ENCODE results near the gene SMCO2.

SMCO2 gene

DNA sequence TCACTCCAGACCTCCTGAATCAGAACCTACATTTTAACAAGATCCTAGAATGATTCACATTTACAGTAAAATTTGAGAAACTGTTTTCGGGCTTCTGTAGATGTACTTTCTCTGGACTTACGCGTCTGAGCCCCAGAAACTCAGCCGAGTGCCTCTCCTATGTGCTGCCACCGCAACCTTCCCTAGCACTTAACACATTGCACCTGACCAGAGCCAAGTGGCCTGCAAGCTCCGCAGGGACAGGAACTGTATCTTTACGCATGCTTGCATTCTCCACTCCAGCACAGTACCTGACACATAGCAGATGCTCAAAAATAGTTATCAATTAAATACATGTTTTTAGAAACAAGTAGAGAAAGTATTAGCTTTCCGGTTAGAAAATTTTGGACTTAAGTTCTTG, 1.2 kb downstream of the SMCO2 start:
- no peak for TF ChIP-seq RAD21 (IDR thresholded peaks at IDR 0.05; ENCODE audit: low read depth)
- TF ChIP-seq TCF12 (IDR thresholded peaks at IDR 0.05; ENCODE audit: low read depth) = no peak
- TF ChIP-seq, protein P1, sequence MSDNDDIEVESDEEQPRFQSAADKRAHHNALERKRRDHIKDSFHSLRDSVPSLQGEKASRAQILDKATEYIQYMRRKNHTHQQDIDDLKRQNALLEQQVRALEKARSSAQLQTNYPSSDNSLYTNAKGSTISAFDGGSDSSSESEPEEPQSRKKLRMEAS (IDR thresholded peaks at IDR 0.05) = no peak
- TF ChIP-seq CEBPB (IDR thresholded peaks at IDR 0.05) = no peak
- TF ChIP-seq YY1 (IDR thresholded peaks at IDR 0.05; ENCODE audit: low read depth) = no peak
- no peak for TF ChIP-seq USF1 (IDR thresholded peaks at IDR 0.05)
- TF ChIP-seq ZBTB7A (IDR thresholded peaks at IDR 0.05; ENCODE audit: low read depth) = no peak
- no peak for TF ChIP-seq NFIC (IDR thresholded peaks at IDR 0.05)
- TF ChIP-seq TEAD4 (IDR thresholded peaks at IDR 0.05) = no peak
- TF ChIP-seq EGR1 (IDR thresholded peaks at IDR 0.05) = no peak
- TF ChIP-seq, protein P2, sequence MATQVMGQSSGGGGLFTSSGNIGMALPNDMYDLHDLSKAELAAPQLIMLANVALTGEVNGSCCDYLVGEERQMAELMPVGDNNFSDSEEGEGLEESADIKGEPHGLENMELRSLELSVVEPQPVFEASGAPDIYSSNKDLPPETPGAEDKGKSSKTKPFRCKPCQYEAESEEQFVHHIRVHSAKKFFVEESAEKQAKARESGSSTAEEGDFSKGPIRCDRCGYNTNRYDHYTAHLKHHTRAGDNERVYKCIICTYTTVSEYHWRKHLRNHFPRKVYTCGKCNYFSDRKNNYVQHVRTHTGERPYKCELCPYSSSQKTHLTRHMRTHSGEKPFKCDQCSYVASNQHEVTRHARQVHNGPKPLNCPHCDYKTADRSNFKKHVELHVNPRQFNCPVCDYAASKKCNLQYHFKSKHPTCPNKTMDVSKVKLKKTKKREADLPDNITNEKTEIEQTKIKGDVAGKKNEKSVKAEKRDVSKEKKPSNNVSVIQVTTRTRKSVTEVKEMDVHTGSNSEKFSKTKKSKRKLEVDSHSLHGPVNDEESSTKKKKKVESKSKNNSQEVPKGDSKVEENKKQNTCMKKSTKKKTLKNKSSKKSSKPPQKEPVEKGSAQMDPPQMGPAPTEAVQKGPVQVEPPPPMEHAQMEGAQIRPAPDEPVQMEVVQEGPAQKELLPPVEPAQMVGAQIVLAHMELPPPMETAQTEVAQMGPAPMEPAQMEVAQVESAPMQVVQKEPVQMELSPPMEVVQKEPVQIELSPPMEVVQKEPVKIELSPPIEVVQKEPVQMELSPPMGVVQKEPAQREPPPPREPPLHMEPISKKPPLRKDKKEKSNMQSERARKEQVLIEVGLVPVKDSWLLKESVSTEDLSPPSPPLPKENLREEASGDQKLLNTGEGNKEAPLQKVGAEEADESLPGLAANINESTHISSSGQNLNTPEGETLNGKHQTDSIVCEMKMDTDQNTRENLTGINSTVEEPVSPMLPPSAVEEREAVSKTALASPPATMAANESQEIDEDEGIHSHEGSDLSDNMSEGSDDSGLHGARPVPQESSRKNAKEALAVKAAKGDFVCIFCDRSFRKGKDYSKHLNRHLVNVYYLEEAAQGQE (IDR thresholded peaks at IDR 0.05; ENCODE audit: low read depth) = no peak
- no peak for TF ChIP-seq TAF1 (IDR thresholded peaks at IDR 0.05; ENCODE audit: low read depth)
- TF ChIP-seq FOXM1 (IDR thresholded peaks at IDR 0.05; ENCODE audit: borderline replicate concordance, low read depth) = no peak

- TF ChIP-seq CREB1 (IDR thresholded peaks at IDR 0.05; ENCODE audit: low read depth) (no peak), TEAD4 (IDR thresholded peaks at IDR 0.05) (no peak), TAF1 (IDR thresholded peaks at IDR 0.05; ENCODE audit: low read depth) (no peak), USF1 (IDR thresholded peaks at IDR 0.05) (no peak), FOXM1 (IDR thresholded peaks at IDR 0.05; ENCODE audit: borderline replicate concordance, low read depth) (no peak), EP300 (IDR thresholded peaks at IDR 0.05; ENCODE audit: borderline replicate concordance) (no peak), NFIC (IDR thresholded peaks at IDR 0.05) (no peak), RAD21 (IDR thresholded peaks at IDR 0.05; ENCODE audit: low read depth) (no peak), EGR1 (IDR thresholded peaks at IDR 0.05) (no peak), YY1 (IDR thresholded peaks at IDR 0.05; ENCODE audit: low read depth) (no peak), TCF12 (IDR thresholded peaks at IDR 0.05; ENCODE audit: low read depth) (no peak), ZBTB7A (IDR thresholded peaks at IDR 0.05; ENCODE audit: low read depth) (no peak), CEBPB (IDR thresholded peaks at IDR 0.05) (no peak)
- TF ChIP-seq, protein P1 (IDR thresholded peaks at IDR 0.05) = no peak
- TF ChIP-seq, protein P2 (IDR thresholded peaks at IDR 0.05; ENCODE audit: low read depth) = no peak
Observed at GRCh38 chr12:27449026-27449425, 2.5 kb downstream of the SMCO2 start.

GRCh38 chr12:27449893-27450534, 3.5 kb downstream of the SMCO2 start:
- no peak for TF ChIP-seq YY1 (IDR thresholded peaks at IDR 0.05; ENCODE audit: low read depth)
- TF ChIP-seq FOXM1 (IDR thresholded peaks at IDR 0.05; ENCODE audit: borderline replicate concordance, low read depth) = no peak

DNA sequence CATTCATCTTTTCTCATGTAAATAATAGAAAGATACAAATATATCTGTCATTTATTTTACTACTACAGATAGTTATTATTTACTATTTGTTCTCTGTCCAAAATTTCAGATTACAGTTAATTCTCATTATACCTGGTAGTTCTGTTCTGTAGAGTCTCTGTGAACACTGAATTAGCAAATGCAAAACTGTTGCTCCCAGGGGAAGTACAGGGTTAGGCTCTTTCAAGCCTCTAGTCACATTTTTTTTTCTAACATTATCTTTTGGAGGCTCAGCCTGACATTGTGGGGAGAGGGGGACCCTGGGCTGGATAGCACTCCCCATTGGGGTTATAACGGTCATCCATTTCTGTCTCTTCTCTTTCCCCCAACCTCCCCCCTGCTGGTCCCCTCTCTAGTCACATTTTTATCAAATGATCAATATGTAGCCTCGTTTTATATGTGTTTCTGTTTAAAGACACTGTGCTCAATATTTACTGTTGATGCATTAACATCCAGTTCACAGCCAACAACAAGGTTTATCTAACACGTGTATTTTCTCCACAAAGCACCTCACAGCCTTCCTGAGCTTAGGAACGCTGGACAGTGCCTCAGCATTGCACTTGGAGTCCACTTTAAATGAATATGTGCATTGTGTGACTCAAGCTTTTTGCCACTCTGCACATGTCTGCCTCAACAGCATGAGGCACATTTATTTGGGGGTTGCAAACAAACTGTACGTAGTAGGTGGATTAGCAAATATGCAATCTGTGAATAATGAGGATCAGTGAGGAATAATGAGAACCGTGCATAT, 4.7 kb downstream of the SMCO2 start:
- no peak for TF ChIP-seq TCF12 (IDR thresholded peaks at IDR 0.05; ENCODE audit: low read depth)
- TF ChIP-seq, protein P2 (IDR thresholded peaks at IDR 0.05; ENCODE audit: low read depth) = peak; percentile 68
- no peak for TF ChIP-seq YY1 (IDR thresholded peaks at IDR 0.05; ENCODE audit: low read depth)
- no peak for TF ChIP-seq EP300 (IDR thresholded peaks at IDR 0.05; ENCODE audit: borderline replicate concordance)
